Measurements from ENCODE around the gene ERN1.
A peak's percentile ranks its signal among the peaks of the same experiment; 100 is the strongest.

ERN1 gene

DNA sequence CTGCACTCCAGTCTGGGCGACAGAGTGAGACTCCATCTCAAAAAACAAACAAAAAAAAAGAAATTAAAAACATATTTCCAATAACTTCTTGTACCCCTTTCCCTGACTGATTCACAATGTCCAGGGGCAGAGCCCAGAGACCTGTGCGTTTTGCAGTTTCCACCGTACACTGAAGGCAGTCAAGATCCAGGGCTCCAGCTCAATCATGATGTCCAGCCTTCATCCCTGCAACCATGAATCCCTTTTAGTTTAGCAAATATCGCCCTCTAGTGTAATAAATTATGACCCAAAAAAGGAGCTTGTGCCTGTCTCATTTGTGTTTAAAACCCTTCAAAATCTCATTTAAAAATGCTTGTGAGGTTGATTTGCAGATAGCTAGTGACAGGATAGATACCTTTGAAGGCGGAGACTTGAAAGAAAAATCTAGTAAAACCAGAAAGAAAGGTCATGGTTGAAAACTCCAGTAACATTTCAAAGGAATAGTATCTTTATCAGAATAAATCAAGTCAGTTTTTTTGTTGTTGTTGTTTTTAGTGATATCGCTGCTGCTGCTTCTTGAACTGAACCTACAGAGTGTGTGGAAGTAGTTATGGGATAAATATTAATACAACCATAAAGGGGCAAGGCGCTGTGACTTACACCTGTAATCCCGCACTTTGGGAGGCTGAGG, 3.7 kb upstream of the ERN1 start:
- ChIA-PET POLR2A (interaction anchor here (1.1 to 2.2 kb wide), 3 partner anchors 12 to 70 kb away, joined by 3 to 14 read pairs (median 3); no protein-coding TSS in a partner anchor), CTCF (interaction anchor here (0.6 to 9.9 kb wide), 74 partner anchors 10 to 810 kb away, joined by 3 to 295 read pairs (median 4); partner anchors contain the start of genes CSHL1 and GH1)
- Histone ChIP-seq H3K27ac (ENCODE audit: extremely low read depth, low read depth, low read length) (no peak overlapping the region), H3K36me3 (ENCODE audit: control insufficient read depth in 2 of 2, insufficient read depth in 1 of 2, low read length in 2 of 2) (no peaks in the 10 kb centered on the region), H3K4me1 (ENCODE audit: control insufficient read depth, insufficient read depth, low read length) (no peaks in the 10 kb centered on the region), H3K9me3 (ENCODE audit: control insufficient read depth, insufficient read depth, low read depth, low read length) (no peaks in the 10 kb centered on the region), H3K4me3 (ENCODE audit: low read depth, low read length) (no peak overlapping the region)
- TF ChIP-seq ZNF664 (tag by site-specific recombination; IDR thresholded peaks at IDR 0.05), result 0 out of 2 replicates have a peak, but pooled peaks have one; percentile 37
- TF ChIP-seq, protein P1, sequence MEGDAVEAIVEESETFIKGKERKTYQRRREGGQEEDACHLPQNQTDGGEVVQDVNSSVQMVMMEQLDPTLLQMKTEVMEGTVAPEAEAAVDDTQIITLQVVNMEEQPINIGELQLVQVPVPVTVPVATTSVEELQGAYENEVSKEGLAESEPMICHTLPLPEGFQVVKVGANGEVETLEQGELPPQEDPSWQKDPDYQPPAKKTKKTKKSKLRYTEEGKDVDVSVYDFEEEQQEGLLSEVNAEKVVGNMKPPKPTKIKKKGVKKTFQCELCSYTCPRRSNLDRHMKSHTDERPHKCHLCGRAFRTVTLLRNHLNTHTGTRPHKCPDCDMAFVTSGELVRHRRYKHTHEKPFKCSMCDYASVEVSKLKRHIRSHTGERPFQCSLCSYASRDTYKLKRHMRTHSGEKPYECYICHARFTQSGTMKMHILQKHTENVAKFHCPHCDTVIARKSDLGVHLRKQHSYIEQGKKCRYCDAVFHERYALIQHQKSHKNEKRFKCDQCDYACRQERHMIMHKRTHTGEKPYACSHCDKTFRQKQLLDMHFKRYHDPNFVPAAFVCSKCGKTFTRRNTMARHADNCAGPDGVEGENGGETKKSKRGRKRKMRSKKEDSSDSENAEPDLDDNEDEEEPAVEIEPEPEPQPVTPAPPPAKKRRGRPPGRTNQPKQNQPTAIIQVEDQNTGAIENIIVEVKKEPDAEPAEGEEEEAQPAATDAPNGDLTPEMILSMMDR (tag by site-specific recombination; IDR thresholded peaks at IDR 0.05), result peak; percentile 55
- TF ChIP-seq ZNF660 (tag by site-specific recombination; IDR thresholded peaks at IDR 0.05), result peak; percentile 91
- peak; percentile 83 for TF ChIP-seq ZNF654 (tag by site-specific recombination; IDR thresholded peaks at IDR 0.05; ENCODE audit: low read depth)
- TF ChIP-seq, protein P2, sequence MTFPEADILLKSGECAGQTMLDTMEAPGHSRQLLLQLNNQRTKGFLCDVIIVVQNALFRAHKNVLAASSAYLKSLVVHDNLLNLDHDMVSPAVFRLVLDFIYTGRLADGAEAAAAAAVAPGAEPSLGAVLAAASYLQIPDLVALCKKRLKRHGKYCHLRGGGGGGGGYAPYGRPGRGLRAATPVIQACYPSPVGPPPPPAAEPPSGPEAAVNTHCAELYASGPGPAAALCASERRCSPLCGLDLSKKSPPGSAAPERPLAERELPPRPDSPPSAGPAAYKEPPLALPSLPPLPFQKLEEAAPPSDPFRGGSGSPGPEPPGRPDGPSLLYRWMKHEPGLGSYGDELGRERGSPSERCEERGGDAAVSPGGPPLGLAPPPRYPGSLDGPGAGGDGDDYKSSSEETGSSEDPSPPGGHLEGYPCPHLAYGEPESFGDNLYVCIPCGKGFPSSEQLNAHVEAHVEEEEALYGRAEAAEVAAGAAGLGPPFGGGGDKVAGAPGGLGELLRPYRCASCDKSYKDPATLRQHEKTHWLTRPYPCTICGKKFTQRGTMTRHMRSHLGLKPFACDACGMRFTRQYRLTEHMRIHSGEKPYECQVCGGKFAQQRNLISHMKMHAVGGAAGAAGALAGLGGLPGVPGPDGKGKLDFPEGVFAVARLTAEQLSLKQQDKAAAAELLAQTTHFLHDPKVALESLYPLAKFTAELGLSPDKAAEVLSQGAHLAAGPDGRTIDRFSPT (tag by site-specific recombination; IDR thresholded peaks at IDR 0.05), result no peak
- TF ChIP-seq ZSCAN30 (tag by site-specific recombination; IDR thresholded peaks at IDR 0.05), result peak; percentile 86
- TF ChIP-seq, protein P3, sequence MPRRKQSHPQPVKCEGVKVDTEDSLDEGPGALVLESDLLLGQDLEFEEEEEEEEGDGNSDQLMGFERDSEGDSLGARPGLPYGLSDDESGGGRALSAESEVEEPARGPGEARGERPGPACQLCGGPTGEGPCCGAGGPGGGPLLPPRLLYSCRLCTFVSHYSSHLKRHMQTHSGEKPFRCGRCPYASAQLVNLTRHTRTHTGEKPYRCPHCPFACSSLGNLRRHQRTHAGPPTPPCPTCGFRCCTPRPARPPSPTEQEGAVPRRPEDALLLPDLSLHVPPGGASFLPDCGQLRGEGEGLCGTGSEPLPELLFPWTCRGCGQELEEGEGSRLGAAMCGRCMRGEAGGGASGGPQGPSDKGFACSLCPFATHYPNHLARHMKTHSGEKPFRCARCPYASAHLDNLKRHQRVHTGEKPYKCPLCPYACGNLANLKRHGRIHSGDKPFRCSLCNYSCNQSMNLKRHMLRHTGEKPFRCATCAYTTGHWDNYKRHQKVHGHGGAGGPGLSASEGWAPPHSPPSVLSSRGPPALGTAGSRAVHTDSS (tag by site-specific recombination; IDR thresholded peaks at IDR 0.05), result peak; percentile 68
- TF ChIP-seq, protein P4, sequence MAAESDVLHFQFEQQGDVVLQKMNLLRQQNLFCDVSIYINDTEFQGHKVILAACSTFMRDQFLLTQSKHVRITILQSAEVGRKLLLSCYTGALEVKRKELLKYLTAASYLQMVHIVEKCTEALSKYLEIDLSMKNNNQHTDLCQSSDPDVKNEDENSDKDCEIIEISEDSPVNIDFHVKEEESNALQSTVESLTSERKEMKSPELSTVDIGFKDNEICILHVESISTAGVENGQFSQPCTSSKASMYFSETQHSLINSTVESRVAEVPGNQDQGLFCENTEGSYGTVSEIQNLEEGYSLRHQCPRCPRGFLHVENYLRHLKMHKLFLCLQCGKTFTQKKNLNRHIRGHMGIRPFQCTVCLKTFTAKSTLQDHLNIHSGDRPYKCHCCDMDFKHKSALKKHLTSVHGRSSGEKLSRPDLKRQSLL (tag by site-specific recombination; IDR thresholded peaks at IDR 0.05), result peak; percentile 58; the same call in 1 of the 2 replicates
- 0 out of 2 replicates have a peak, but pooled peaks have one; percentile 9 for TF ChIP-seq ZNF623 (tag by site-specific recombination; IDR thresholded peaks at IDR 0.05)
- peak; percentile 31; the same call in 1 of the 2 replicates for TF ChIP-seq ZBTB17 (tag by site-specific recombination; IDR thresholded peaks at IDR 0.05)
- TF ChIP-seq, protein P5, sequence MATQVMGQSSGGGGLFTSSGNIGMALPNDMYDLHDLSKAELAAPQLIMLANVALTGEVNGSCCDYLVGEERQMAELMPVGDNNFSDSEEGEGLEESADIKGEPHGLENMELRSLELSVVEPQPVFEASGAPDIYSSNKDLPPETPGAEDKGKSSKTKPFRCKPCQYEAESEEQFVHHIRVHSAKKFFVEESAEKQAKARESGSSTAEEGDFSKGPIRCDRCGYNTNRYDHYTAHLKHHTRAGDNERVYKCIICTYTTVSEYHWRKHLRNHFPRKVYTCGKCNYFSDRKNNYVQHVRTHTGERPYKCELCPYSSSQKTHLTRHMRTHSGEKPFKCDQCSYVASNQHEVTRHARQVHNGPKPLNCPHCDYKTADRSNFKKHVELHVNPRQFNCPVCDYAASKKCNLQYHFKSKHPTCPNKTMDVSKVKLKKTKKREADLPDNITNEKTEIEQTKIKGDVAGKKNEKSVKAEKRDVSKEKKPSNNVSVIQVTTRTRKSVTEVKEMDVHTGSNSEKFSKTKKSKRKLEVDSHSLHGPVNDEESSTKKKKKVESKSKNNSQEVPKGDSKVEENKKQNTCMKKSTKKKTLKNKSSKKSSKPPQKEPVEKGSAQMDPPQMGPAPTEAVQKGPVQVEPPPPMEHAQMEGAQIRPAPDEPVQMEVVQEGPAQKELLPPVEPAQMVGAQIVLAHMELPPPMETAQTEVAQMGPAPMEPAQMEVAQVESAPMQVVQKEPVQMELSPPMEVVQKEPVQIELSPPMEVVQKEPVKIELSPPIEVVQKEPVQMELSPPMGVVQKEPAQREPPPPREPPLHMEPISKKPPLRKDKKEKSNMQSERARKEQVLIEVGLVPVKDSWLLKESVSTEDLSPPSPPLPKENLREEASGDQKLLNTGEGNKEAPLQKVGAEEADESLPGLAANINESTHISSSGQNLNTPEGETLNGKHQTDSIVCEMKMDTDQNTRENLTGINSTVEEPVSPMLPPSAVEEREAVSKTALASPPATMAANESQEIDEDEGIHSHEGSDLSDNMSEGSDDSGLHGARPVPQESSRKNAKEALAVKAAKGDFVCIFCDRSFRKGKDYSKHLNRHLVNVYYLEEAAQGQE (tag by site-specific recombination; IDR thresholded peaks at IDR 0.05), result no peak
- TF ChIP-seq, protein P6, sequence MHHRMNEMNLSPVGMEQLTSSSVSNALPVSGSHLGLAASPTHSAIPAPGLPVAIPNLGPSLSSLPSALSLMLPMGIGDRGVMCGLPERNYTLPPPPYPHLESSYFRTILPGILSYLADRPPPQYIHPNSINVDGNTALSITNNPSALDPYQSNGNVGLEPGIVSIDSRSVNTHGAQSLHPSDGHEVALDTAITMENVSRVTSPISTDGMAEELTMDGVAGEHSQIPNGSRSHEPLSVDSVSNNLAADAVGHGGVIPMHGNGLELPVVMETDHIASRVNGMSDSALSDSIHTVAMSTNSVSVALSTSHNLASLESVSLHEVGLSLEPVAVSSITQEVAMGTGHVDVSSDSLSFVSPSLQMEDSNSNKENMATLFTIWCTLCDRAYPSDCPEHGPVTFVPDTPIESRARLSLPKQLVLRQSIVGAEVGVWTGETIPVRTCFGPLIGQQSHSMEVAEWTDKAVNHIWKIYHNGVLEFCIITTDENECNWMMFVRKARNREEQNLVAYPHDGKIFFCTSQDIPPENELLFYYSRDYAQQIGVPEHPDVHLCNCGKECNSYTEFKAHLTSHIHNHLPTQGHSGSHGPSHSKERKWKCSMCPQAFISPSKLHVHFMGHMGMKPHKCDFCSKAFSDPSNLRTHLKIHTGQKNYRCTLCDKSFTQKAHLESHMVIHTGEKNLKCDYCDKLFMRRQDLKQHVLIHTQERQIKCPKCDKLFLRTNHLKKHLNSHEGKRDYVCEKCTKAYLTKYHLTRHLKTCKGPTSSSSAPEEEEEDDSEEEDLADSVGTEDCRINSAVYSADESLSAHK (tag by site-specific recombination; IDR thresholded peaks at IDR 0.05), result no peak

Data from HEK293 (cell line).